ENCODE data around the gene CRTAC1.

Gene CRTAC1

DNA sequence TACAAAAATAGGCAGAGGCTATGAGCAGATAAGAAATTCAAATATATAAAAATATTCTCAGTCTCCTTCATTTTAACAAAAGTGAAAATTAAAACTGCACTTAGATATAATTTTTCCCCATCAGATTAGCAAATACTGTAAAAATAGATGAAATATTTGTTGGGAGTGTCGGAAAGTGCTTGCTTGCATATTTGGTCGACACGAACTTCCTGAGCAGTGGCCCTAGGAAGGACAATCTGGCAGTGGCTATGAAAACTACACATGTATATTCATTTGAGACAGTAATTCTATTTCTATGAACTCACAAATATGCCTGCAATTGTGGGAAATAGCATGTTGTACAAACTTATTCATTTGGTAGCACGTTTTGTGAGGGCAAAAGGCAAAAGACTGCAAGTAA lies 99.4 kb downstream of the CRTAC1 start:
- TF ChIP-seq, protein P1, sequence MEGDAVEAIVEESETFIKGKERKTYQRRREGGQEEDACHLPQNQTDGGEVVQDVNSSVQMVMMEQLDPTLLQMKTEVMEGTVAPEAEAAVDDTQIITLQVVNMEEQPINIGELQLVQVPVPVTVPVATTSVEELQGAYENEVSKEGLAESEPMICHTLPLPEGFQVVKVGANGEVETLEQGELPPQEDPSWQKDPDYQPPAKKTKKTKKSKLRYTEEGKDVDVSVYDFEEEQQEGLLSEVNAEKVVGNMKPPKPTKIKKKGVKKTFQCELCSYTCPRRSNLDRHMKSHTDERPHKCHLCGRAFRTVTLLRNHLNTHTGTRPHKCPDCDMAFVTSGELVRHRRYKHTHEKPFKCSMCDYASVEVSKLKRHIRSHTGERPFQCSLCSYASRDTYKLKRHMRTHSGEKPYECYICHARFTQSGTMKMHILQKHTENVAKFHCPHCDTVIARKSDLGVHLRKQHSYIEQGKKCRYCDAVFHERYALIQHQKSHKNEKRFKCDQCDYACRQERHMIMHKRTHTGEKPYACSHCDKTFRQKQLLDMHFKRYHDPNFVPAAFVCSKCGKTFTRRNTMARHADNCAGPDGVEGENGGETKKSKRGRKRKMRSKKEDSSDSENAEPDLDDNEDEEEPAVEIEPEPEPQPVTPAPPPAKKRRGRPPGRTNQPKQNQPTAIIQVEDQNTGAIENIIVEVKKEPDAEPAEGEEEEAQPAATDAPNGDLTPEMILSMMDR (conservative IDR thresholded peaks at IDR 0.05): no peak
- no peak overlapping the region for H3K27ac ChIP-seq

DNA sequence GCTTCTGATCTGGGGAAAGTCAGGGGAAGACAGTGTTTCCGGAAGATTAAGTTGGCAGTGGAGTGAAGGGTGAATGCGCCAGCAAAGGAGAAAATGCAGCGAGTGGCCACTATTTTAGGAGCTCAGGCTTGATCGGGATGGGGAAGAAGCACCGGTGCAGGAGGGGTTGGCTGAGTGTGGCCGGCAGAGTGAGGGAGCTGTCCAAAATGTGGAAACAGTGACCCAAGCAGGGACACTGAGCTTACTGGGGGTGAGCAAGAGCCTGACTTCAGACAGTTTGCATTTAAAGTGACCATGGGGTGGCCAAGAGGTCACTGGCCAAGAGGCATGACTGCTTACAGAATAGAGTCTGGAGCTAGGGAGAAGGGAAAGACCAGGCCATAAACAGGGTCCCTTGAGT lies 101.5 kb downstream of the CRTAC1 start:
- TF ChIP-seq, protein P1 (conservative IDR thresholded peaks at IDR 0.05): no peak
- no peak overlapping the region for H3K27ac ChIP-seq

DNA sequence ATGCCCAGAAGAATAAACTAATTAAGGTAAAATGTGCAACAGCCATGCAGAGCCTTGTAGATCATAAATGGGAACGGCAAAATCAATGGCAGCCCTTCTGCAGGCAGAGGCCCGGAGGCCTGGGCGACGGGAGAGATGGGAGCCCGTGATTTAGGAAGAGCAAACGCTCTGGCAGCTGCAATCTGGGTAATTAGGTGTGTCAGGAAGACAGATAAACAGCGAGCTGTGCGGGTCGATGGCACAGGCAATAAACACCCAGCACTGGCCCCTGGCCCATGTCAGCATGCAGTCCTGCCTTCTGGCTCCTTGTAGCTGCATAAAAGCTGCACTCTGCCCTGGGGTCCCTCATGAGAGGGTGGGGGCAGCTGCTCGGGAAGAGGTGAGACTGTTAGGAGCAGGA lies 102.8 kb downstream of the CRTAC1 start:
- no peak overlapping the region for H3K27ac ChIP-seq
- TF ChIP-seq, protein P1 (conservative IDR thresholded peaks at IDR 0.05): no peak

DNA sequence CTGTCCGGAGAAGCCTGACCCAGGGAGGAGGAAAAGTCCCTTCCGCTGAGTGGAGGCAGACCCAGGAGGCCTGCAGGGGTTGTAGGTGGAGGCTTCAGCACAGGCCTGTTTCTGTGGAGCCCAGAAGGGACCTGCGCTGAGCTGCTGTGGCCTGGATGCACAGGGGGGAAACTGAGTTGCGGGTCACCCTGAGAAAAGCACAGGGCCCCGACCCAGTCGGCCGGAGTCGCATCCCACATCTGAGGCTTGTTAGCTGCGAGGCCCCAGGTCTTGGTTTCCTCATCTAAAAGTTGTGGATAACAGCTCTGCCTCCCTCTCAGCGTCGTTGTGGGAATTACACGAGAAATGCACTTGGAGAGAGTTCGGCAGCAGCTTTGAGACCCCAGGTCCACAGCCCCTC lies 104.4 kb downstream of the CRTAC1 start:
- no peak overlapping the region for H3K27ac ChIP-seq
- TF ChIP-seq, protein P1 (conservative IDR thresholded peaks at IDR 0.05): no peak

DNA sequence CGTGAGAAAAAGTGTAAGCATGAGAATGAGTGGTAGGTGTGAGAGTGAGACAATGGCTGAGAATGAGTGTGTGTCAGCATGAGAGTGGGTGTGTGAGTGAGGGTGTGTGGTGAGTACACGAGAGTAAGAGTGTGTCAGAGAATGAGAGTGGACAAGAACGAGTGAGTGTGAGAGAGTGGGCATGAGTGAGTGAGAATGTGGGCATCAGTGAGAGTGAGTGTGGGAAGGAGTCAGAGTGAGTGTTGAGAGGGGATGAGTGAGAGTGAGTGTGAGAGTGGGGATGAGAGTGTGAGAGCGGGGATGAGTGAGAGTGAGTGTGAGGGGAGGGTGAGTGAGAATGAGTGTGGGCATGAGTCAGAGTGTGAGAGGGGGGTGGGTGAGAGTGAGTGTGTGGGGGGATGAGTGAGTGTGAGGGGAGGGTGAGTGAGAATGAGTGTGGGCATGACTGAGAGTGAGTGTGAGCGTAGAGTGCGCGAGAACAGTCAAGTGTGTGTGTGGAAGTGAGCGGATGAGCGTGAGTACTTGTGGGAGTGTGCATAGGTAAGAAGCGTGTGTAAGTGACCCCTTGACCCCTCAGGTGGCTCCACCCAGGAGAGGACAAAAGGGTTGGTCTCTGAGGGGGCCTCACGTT lies 105.0 kb downstream of the CRTAC1 start:
- H3K27ac ChIP-seq: no peak overlapping the region
- TF ChIP-seq, protein P1 (conservative IDR thresholded peaks at IDR 0.05): no peak

DNA sequence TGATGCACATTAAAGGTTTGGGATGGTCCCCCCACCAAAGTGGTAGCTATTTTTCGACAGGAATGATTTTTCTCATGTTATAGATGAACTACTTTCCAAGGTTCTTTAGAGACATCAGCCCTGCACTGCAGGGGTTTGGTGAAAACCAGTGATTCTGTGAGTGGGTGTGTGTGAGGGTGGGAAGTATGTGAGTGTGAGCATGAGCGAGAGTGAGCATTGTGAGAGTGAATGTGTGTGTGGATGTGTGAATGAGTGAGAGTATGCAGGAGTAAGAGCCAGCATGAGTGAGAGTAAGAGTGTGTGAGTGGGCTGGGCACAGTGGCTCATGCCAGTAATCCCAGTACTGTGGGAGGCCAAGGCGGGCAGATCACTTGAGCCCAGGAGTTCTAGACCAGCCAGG lies 105.7 kb downstream of the CRTAC1 start:
- TF ChIP-seq, protein P1 (conservative IDR thresholded peaks at IDR 0.05): no peak
- H3K27ac ChIP-seq: no peak overlapping the region

DNA sequence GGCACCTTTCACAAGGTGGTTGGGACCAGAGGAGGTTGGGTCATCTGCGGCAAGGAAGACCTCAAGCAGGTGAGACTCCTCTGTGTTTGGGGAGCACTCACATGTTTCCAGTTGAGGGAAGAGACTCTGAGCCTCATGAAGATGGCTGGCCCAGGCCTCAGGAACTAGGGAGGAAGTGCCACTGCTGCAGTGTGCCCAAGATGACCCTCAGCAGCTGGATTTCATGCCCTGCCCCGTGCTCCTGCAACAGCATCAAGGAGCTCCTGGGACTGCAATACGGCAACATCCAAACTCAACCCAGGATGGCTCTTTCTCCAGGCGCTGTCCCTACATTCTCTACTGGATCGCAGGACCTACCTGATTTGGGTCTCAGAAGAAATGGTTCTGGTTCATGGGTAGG lies 106.9 kb downstream of the CRTAC1 start:
- H3K27ac ChIP-seq: no peak overlapping the region
- TF ChIP-seq, protein P1 (conservative IDR thresholded peaks at IDR 0.05): no peak
